Gastrocnemius medialis (tissue), 4 donors: ENCODE measurements around the gene LPCAT2.

Experiments
- POLR2A ChIP-seq, 2 donors: fragments of 450-650 bp; IDR thresholded peaks; one replicate each; pipeline ENCODE4 v1.6.1; 2017; ENCODE audit warnings: antibody characterized with exemption in 2 of 2, mild to moderate bottlenecking in 2 of 2, moderate library complexity in 2 of 2
- TF ChIP-seq, protein P1 (sequence below), 5 experiments: fragments of 450-650 bp in 3 of 5; fragments of 200-600 bp in 2 of 5; sonication (generic) in 2 of 5; IDR thresholded peaks in 4 of 5; conservative IDR thresholded peaks in 1 of 5; 1 replicate in 4 of 5; 2 replicates in 1 of 5; pipeline ENCODE4 v1.5.1; 2016 to 2019; ENCODE audit warnings: antibody characterized with exemption in 5 of 5, mild to moderate bottlenecking in 3 of 5, moderate library complexity in 3 of 5

DNA sequence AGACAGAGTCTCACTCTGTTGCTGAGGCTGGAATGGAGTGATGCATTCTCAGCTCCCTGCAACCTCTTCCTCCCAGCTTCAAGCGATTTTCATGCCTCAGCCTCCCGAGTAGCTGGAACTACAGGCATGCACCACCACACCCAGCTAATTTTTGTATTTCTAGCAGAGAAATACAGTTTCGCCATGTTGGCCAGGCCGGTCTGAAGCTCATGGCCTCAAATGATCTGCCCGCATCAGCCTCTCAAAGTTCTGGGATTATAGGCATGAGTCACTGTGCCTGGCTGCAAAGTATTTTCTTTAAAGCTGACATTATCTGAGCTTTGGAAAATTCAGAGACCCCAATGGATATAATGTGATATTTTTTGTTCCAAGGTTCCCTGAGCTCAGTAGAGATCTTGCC lies 115.8 kb downstream of the LPCAT2 start:
- TF ChIP-seq, protein P1, sequence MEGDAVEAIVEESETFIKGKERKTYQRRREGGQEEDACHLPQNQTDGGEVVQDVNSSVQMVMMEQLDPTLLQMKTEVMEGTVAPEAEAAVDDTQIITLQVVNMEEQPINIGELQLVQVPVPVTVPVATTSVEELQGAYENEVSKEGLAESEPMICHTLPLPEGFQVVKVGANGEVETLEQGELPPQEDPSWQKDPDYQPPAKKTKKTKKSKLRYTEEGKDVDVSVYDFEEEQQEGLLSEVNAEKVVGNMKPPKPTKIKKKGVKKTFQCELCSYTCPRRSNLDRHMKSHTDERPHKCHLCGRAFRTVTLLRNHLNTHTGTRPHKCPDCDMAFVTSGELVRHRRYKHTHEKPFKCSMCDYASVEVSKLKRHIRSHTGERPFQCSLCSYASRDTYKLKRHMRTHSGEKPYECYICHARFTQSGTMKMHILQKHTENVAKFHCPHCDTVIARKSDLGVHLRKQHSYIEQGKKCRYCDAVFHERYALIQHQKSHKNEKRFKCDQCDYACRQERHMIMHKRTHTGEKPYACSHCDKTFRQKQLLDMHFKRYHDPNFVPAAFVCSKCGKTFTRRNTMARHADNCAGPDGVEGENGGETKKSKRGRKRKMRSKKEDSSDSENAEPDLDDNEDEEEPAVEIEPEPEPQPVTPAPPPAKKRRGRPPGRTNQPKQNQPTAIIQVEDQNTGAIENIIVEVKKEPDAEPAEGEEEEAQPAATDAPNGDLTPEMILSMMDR (IDR thresholded peaks at IDR 0.05 in 4 of 5, conservative IDR thresholded peaks at IDR 0.05 in 1 of 5): no peak
- no peak for TF ChIP-seq POLR2A (IDR thresholded peaks at IDR 0.05)
